Measurements from ENCODE around the gene CATSPERZ. TPM values are rescaled to one million over a fixed set of nuclear protein-coding genes. Genes with fewer than 3 reads are reported as not detected.
A peak's percentile ranks its signal among the peaks of the same experiment; 100 is the strongest.
"Not testable (repeated sequence)": the region's sequence is repeated elsewhere in the genome, so short reads cannot be mapped to it uniquely, and the experiment has no call there.

The CATSPERZ gene
- total RNA-seq, 2 donors from 2014 or later, result 0.56 TPM; not detected in 1

DNA sequence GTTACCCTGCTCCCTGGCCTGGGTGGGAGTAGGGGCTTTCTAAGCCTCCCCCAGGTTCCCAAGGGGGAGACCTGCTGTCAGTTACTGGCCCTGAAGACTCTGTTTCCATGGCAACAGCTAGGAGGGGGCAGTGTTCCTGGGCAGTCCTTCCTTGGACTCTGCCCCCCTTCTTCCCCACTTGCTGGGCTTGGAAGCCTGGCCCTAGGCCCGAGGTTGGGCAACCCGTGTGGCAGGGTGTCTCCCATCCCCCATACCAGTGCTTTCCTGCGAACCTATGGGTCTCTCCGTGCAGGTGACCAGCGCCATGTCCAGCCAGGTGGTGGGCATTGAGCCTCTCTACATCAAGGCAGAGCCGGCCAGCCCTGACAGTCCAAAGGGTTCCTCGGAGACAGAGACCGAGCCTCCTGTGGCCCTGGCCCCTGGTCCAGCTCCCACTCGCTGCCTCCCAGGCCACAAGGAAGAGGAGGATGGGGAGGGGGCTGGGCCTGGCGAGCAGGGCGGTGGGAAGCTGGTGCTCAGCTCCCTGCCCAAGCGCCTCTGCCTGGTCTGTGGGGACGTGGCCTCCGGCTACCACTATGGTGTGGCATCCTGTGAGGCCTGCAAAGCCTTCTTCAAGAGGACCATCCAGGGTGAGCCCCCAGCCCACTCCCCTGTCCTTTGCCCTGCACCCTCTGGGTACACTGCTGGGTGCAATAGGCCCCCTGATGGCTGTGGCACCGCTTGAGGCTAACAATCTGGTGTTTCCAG, 6.9 kb downstream of the CATSPERZ start:
- no peaks in the 10 kb centered on the region for H3K27me3 ChIP-seq
- intact Hi-C loops (cut with DNase I), result no loop called here
- TF ChIP-seq, protein P1, sequence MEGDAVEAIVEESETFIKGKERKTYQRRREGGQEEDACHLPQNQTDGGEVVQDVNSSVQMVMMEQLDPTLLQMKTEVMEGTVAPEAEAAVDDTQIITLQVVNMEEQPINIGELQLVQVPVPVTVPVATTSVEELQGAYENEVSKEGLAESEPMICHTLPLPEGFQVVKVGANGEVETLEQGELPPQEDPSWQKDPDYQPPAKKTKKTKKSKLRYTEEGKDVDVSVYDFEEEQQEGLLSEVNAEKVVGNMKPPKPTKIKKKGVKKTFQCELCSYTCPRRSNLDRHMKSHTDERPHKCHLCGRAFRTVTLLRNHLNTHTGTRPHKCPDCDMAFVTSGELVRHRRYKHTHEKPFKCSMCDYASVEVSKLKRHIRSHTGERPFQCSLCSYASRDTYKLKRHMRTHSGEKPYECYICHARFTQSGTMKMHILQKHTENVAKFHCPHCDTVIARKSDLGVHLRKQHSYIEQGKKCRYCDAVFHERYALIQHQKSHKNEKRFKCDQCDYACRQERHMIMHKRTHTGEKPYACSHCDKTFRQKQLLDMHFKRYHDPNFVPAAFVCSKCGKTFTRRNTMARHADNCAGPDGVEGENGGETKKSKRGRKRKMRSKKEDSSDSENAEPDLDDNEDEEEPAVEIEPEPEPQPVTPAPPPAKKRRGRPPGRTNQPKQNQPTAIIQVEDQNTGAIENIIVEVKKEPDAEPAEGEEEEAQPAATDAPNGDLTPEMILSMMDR (IDR thresholded peaks at IDR 0.05), result no peak
- peak overlapping the region; percentile 61 for H3K4me3 ChIP-seq
- peak; percentile 62 for DNase-seq
- H3K36me3 ChIP-seq, result no peaks in the 10 kb centered on the region
- peaks cover 13% of the 10 kb centered on the region for H3K4me1 ChIP-seq
- peak overlapping the region; percentile 85 for H3K27ac ChIP-seq
- H3K9me3 ChIP-seq, result no peaks in the 10 kb centered on the region
- H3K9ac ChIP-seq (ENCODE audit: low read depth in 2 of 2, low read length in 2 of 2), result peak overlapping the region; percentile 65 to 98

DNA sequence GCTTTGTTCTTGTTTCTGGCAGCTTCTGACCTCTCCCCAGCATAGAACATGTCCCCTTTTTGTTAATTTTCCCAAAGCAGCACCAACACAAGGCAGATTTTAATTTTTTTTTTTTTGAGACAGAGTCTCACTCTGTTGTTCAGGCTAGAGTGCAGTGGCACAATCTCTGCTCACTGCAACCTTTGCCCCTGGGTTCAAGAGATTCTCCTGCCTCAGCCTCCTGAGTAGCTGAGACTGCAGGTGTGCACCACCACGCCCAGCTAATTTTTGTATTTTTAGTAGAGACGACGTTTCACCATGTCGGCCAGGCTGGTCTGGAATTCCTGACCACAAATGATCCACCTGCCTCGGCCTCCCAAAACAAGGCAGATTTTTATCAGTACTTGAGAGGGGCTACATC, 7.6 kb downstream of the CATSPERZ start:
- H3K4me1 ChIP-seq, result peaks cover 13% of the 10 kb centered on the region
- H3K27ac ChIP-seq; H3K36me3 ChIP-seq; intact Hi-C loops (cut with DNase I); H3K4me3 ChIP-seq; H3K9me3 ChIP-seq; H3K27me3 ChIP-seq; DNase-seq: not testable (repeated sequence)
- H3K9ac ChIP-seq (ENCODE audit: low read depth in 2 of 2, low read length in 2 of 2), result peak overlapping the region; percentile 65 to 98

DNA sequence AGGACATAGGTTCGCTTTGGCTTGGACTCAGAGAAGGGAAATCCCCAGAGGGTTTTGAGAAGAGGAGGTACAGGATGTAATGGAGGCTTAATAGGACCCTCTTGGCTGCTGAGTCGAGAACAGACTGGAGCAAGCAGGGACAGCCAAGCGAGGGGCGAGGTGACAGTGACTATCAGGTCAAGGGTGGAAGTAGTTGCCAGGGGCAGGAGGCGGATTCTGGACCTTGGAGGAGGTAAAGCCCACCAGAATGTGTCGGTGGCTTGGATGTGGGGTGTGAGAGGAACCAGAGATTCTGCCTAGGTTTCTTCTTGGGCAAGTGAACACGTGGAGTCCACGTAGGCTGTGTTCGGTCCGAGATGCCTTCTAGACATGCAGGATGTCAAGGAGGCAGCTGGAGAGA, 12.8 kb downstream of the CATSPERZ start:
- TF ChIP-seq, protein P1 (IDR thresholded peaks at IDR 0.05), result no peak
- intact Hi-C loops (cut with DNase I), result no loop called here
- Histone ChIP-seq H3K27me3 (no peaks in the 10 kb centered on the region), H3K4me1 (peaks cover 12% of the 10 kb centered on the region), H3K4me3 (no peak overlapping the region), H3K9me3 (no peaks in the 10 kb centered on the region), H3K9ac (ENCODE audit: low read depth in 2 of 2, low read length in 2 of 2) (peak overlapping the region in 1 of 2 donors; percentile 1), H3K36me3 (no peaks in the 10 kb centered on the region), H3K27ac (peak overlapping the region; percentile 12)
- no peak for DNase-seq

DNA sequence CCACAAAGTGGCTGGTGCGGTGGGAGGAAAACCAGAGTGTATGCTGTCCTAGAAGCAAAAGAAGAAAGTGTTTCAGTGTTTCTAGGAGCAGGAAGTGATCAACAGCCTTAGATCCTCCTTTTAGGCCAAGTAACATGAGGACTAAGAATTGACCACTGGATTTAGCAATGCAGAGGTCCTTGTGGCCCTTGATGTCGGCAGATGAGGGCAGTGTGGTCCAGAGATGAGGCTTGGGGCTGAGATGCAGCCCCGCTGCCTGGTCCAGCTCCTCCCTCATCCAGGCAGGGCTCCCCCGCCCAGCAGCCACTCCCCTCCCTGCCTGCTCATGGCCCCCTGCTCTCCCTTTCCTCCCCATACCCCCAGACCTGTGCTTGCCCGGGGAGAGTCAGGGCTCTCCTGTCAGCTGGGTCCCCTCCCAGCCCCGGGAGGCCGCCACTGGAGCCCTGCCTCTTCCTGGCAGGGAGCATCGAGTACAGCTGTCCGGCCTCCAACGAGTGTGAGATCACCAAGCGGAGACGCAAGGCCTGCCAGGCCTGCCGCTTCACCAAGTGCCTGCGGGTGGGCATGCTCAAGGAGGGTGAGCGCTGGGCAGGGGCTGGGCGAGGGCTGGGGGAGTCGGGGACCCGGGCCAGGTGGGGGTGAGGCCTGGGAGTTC, 13.5 kb downstream of the CATSPERZ start:
- DNase-seq, result no peak
- H3K9me3 ChIP-seq, result no peaks in the 10 kb centered on the region
- H3K36me3 ChIP-seq, result no peaks in the 10 kb centered on the region
- H3K4me1 ChIP-seq, result peaks cover 12% of the 10 kb centered on the region
- H3K4me3 ChIP-seq, result no peak overlapping the region
- peak overlapping the region; percentile 12 for H3K27ac ChIP-seq
- intact Hi-C loops (cut with DNase I), result no loop called here
- TF ChIP-seq, protein P1 (IDR thresholded peaks at IDR 0.05), result no peak
- no peaks in the 10 kb centered on the region for H3K27me3 ChIP-seq
- H3K9ac ChIP-seq (ENCODE audit: low read depth in 2 of 2, low read length in 2 of 2), result peak overlapping the region; percentile 1 to 3

DNA sequence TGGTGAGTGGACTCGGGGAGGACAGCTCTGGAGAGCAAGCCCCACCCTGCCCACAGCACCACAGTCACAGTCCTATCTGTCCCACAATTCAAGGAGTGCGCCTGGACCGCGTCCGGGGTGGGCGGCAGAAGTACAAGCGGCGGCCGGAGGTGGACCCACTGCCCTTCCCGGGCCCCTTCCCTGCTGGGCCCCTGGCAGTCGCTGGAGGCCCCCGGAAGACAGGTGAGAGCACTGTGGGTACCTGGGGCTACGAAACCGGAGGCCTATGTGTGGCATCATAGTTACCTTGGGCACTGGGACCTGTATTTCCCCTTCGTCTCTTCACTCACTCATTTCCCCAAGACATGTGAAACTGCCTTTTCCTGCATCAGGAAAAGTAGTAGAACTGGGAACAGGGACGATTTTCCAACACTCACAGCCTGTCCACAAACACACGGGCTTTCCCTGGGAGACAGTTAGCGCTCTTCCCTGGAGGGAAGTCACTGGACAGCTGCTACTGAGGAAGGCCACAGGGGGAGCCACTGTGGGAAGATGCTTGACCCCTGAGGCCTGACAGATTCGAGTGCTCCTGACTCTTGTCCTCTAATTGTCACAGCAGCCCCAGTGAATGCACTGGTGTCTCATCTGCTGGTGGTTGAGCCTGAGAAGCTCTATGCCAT, 14.1 kb downstream of the CATSPERZ start:
- no peaks in the 10 kb centered on the region for H3K36me3 ChIP-seq
- H3K9ac ChIP-seq (ENCODE audit: low read depth in 2 of 2, low read length in 2 of 2), result peak overlapping the region in 1 of 2 donors; percentile 3
- H3K9me3 ChIP-seq, result no peaks in the 10 kb centered on the region
- H3K27ac ChIP-seq, result peak overlapping the region; percentile 12
- intact Hi-C loops (cut with DNase I), result no loop called here
- TF ChIP-seq, protein P1 (IDR thresholded peaks at IDR 0.05), result no peak
- no peaks in the 10 kb centered on the region for H3K27me3 ChIP-seq
- H3K4me3 ChIP-seq, result no peak overlapping the region
- H3K4me1 ChIP-seq, result peaks cover 12% of the 10 kb centered on the region
- DNase-seq, result no peak
